NCI-H187 (cell line): ENCODE results near the gene PLCB1.

Experiments used
- DNase-seq, 2 experiments: peaks; one replicate each; lab custom pipeline; 2025; lab: John Stamatoyannopoulos, UW

Gene PLCB1

GRCh38 chr20:8301655-8302054 lies 169.6 kb downstream of the PLCB1 start:
- DNase-seq, result no peak

- DNase-seq, result no peak
These were observed 171.6 kb downstream of the PLCB1 start for GRCh38 chr20:8303651-8304050.

DNA sequence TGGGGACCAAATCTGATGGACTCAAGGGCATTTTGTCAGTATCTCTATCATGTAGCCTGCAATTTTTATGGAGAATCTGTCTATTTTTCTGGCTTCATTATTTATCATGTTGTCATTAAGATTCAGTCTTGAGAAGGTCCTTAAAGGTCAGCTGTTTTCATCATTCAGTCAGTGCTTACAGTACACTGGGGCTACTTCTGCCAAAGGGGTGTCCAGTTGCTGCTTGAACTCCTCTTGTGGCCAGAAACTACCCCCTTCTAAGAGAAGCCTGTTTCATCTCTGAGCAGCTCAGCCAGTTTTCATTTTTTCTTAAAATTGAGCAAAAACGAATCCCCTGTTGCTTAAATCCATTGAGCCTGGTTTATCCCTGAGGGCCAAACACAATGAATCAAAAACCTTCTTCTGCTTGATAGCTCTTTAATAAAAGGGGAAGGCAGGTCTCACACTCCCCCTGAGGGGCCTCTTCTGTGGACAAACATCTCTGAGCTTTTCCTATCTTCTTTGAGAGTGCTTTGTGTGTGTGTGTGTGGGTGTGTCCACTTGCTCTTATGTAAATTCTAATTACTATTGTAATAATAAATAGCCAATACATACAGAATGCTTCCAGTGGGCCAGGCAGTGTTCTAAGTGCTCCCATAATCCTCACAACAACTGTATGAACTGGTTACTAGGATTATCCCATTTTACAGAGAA lies 172.2 kb downstream of the PLCB1 start:
- no peak for DNase-seq

DNA sequence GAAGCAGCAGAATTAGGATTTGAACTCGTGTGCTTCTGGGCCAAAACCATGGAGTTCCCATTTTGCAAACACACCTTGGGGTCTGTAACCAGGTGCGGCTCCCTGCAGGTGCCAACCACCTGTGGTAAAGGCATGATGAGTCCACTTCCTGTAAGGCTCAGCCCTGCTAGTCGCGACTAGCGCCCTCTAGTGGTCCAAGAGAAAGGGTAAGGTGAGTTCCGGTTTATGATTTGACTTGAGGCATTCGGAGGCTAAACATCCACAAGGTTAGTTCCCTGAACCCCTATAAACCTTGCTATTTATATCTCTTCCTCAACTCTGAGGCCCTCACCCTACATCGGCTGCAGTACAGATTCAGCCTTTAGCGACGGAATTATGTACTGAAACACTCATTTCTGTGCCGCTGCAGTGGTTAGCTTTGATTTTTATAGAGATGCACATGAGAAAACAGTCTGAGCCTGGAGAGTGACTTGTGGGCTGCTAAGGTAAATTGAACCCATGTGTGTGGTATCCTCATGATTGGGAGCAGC lies 173.4 kb downstream of the PLCB1 start:
- DNase-seq, result no peak

DNA sequence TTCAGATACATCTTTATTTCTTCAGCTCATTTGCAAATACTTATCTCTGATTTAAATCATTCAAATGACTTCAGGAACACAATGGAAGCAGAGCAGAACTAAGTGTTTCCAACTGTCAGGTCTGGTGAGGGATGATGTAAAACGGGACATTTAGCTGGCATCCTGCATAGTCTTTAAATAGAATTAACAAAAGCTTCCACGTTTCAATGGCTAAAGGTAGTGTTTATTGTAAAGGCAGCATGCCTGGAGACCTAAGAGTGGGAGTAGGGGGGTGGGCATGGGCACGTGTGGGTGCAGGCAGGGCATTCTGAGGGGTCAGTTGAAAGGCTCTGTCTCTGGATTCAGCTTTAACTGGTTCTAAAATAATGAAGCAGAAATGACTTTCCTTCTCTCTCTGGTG lies 174.9 kb downstream of the PLCB1 start:
- no peak for DNase-seq

DNA sequence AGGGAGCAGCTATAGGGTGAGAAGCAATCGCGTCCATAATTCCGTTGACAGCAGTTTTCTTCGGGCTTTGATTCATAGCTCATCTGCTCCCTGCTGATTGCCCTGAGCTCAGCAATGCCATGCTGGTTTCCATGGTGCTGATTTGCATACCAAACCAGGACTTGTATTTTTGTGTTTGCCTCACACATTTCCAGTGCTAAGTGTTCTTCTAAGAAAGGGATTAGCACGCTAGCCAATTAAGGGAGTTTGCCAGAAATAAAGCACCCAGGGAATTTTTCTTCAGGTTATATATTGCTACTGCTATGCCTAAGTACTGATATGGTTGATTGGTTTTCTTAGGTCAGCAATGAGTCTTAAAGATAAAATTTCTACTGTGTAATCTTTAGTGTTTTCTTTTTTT lies 177.6 kb downstream of the PLCB1 start:
- DNase-seq, result no peak

- no peak for DNase-seq
These were observed 178.6 kb downstream of the PLCB1 start for GRCh38 chr20:8310618-8311017.

DNA sequence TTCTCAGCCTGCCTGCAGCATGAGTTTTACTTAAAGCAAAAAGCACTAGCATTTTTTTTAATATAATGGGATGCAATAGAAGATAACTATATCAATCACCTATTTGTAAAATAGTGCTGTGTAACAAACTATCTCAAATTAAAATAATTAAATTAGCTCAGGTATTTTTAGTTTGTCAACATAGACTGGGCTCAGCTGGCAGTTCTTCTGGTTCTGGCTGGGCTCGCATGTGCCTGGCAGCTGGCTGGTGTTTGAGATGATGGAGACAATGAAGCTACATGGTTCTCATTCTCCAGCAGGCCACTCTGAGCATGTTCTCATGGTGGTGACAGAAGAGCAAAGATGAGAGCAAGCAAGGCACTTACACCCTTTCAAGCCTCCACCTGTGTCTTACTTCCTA lies 181.0 kb downstream of the PLCB1 start:
- no peak for DNase-seq

DNA sequence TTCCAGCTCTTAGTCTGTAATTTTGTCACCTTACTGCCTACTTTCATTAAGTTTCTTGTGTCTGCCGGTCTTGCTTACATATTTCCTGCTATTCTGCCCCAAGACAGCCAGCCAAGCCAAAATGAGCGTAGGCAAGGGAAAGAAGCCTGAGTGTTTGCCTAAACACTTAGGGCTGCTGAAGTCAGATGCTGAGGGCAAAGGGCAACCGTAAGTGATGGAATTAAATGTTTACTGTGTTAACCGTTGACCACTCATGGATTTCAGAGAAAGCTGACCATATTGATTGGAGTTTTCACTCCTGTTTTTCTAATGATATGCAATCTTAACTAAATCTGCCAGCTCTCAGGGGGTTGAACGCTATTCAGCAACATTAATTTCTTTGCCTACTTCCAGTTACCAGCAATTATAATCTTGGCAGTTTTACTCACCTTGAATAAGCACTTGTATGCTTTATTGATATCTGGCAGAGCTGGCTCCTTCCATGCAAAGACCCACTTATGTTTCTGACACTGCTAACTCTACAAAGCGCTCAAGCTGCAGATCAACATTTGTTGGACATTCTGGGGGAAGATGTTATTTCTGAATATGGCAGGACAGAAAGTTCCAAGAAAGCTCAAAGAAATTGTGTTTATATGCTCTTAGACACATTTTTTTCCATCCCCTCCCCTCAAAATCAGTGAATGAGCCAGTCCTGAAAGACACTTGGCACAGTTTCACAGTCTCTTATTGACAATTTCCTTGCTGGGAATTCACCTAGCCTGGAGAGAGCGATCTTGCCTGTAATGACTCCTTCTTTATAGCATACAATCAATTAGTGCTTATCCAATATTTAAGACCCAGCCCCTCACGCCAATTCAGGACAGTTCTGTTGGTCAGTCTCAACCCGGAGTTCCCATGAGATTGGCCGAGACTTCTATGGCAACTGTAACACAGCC lies 183.8 kb downstream of the PLCB1 start:
- no peak for DNase-seq

DNA sequence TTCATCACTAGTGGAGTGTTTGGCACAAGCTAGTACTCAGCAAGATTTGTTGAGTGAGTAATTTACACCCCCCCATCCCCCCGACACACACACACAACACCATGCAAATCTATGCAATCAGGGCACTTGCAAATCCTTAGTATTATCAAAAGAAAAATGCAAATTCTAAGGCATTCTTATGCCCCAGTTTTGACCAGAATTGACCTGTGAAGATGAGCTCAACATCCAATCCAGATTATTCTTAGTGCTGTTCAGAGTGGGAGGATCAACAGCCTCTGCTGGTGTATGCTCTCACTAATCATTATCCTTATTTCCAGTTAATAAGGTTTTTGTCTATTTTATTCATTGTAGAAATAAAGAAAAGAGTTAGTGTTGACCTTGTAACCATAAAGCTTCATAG lies 185.4 kb downstream of the PLCB1 start:
- DNase-seq, result no peak

GRCh38 chr20:8318965-8319625 lies 187.0 kb downstream of the PLCB1 start:
- no peak for DNase-seq

- no peak for DNase-seq
These were observed 188.2 kb downstream of the PLCB1 start for GRCh38 chr20:8320306-8320705.

- DNase-seq, result no peak
These were observed 188.9 kb downstream of the PLCB1 start for GRCh38 chr20:8321001-8321400.

DNA sequence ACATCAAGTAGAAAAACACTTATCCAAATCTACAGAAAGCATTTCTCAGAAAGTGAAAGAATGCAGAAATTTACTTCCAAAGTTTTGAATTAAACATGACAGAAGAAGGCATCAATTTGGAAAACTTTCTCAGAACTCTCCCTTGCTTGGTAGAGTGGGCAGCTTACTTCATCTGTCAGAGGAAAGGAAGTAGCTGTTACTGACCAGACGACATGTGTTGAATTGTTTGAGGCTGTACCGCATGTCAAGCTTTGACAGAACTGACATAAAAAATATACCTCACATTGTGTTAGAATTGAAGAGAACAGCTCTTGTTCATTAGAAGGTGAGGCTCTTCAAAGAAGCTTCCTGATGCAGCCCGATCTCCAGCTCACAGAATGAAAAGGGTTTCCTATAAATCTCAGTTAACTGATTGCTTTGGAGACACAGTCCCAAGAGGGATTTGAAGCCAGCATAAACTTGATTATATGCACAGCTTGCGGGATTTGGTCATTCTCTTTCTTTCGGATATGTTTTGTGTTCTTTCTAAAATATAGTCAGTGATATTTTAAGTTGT lies 190.7 kb downstream of the PLCB1 start:
- DNase-seq, result no peak

GRCh38 chr20:8326191-8326590 lies 194.1 kb downstream of the PLCB1 start:
- DNase-seq, result no peak

- DNase-seq, result no peak
These were observed 194.8 kb downstream of the PLCB1 start for GRCh38 chr20:8326899-8327298.

DNA sequence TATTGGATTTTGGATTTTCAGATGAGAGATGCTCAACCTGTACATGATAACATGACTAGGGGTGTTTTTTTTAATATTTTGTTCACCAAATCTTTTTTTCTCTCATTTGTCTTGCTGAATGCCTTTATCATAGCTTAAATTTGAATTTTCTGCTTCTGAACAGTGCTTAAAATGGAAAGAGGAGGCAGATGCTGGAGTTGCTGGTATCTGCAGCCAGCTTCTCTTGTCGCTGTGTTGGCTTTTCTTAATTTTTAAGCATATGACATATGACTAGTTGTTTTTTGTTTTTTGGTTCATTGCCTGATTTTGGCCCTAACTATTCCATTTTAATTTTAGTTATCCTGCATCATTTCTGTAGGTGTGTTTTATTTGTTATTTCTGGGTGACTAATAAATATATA lies 196.1 kb downstream of the PLCB1 start:
- no peak for DNase-seq

DNA sequence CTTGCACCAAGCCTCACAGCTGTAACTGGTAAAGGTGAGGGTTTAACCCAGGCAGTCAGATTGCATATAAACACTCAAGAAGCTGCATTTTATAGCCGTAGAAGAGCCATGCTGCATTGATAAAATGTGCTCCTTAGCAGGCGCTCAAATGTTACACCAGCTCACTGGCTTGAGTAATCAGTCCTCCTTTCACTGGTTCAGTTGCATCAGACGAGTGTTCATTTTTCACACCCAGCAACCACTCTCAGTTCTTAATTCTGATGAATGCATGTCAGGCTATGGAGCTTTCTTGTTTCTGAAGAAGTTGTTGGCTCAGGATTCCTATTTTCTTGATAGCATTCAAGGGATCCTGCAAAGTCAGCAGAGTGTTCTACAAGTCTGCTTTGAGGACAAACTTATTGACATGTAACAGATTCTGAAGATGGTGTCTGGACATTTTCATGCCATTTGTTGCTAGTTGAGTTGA lies 198.3 kb downstream of the PLCB1 start:
- DNase-seq, result no peak

DNA sequence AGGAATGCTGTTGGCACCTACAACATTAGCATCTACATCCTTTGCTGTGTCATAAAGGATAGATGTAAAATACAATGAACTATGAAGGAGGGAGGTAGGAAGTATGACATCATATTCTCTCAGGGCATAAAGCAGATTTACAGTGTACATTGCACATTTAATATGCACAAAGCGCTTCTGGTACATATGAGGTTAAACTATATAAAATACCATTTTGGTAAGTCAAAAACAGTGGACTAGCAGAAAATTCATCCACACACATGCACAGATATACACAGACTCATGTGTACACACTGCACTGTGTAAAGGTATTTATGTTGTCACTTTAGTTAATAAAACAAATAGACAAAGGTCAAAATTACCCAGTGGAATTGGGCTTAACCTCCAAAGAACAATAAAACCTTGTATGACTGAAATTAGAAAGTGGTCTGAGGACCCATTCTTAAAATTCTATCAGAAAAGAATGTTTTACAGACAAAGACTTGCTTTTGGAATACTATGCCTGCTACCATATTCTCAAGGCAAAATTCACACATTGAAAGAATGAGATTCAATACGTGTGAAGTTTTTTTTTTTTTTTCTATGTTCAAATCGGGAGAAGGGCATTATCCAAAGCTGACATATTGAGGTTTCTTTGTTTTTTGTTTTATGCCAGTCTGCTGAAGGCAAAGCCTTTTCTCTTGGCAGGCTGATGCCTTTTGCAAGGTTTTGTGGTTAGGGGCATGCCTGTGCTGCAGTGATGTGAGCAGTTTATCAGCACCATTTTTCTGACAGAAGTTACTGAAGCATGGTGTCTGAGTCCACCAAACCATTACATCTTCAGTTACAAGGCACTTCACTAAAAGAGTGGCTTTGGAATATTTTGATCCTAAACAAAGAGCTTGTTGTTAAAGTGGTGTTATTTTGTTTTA lies 199.0 kb downstream of the PLCB1 start:
- peak in 1 of 2 experiments; percentile 35 for DNase-seq

DNA sequence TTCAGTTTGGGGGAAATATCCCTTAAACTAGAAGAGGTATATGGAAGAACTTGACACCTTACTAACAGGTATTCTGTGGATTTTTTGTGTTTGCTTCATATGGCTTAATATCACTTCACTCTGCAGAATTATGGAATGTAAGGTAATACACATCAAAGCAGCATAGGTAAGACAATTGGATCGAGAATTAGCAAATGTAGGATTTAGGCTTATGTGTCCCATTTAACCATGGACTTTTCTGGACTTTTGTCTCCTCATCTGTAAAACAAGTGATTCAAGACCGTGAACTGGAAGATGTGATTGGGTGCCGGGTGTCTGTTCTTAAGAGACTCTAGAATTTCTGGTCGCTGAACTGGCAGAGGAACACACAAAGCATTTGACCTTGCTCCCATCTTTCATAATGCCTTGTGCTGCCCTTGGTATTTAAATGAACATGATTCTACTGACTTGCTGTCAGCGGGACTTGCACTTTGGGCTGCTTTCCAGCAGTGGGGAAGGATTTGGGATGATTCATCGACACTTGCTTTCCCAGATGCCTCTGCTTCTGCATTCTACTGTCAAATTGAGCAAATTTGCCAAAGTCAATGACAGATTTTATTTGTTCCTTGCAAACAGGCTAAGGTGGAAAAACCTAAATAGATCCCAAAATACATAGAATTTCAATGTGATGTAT lies 199.8 kb downstream of the PLCB1 start:
- DNase-seq, result no peak
